HFF-Myc (cell line): ENCODE results near the gene GRB10.

Experiments used
- DNase-seq: peaks from one replicate; pipeline ENCODE4 v3.0.0-alpha.2; 2011; ENCODE audit warnings: low read depth; ENCODE audit errors: extremely low read depth
- H3K4me3 ChIP-seq: replicated peaks from 2 replicates; pipeline ENCODE4 v1.5.1; 2011; ENCODE audit warnings: low read depth, mild to moderate bottlenecking, control low read depth, low read length
- CTCF ChIP-seq: IDR thresholded peaks from 2 replicates; pipeline ENCODE4 v1.5.1; 2012; ENCODE audit warnings: mild to moderate bottlenecking, low read depth, low read length, control low read depth; ENCODE audit errors: missing control alignments

GRB10 gene

DNA sequence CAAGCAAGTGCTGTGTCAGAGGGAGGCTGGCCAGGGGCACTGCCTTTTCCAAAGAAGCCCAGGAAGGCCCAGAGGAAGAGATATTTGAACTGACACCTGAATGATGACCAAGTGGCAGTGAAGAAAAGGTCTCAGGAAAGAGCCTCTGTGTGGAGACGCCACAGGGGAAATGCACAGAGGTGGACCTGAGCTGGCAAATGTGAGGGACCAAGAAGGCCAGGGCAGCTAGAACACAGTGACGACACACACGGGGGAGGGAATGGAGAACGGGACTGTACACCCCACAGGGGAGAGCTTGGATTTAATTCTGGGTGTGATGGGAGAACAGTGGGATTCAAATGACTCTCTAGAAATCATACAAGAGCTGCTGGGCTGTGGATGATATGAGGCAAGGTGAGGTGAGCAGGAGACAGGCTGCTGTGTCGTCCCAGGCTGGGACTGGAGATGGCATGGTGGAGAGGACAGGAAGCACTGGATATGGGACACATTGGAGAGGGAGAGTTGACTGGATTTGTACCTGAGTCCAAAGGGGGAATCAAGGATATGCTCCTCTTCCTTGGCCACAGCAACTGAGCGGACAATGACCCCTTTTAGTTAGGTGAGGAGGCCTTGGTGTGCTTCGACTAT lies 133.3 kb downstream of the GRB10 start:
- no peak for TF ChIP-seq CTCF
- no peak overlapping the region for H3K4me3 ChIP-seq
- no peak for DNase-seq

- no peak for DNase-seq
- no peak for TF ChIP-seq CTCF
- H3K4me3 ChIP-seq = no peak overlapping the region
Measured at GRCh38 chr7:50648570-50649169, 134.0 kb downstream of the GRB10 start.

GRCh38 chr7:50648076-50648475 lies 134.6 kb downstream of the GRB10 start:
- no peak overlapping the region for H3K4me3 ChIP-seq
- no peak for DNase-seq
- no peak for TF ChIP-seq CTCF

DNA sequence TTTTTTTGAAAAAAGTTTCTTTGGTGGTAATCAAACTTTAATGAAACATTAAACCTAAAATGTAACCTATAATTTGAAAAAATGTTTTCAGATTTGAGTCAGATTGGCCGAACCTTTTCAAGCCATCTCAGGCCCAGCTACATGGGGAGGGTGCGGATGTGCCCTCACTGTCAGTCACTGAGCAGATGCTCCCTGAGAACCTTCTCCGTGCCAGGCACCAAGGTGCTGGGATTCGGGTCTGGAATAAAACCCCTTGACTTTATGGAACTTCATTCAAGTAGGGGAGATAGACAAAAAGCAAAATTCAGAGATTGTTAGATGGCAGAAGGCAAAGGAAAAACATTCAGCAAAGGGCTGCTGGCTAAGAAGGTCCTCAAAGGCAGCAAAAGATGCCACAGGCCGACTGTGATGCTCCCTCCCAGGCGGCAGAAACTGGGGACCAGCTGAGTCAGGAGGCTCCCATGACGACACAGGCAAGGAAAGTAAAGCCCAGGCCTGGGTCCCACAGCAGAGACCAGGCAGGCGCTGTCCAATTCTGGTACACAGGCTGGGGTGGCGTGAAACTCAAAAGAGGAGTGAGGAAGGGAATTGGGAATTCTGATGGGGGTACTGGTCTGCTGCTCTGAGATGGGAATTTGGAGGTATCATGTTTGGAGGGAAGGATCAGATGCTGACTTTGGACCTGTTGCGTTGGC lies 135.3 kb downstream of the GRB10 start:
- TF ChIP-seq CTCF = no peak
- H3K4me3 ChIP-seq = no peak overlapping the region
- no peak for DNase-seq

GRCh38 chr7:50646069-50646468 lies 136.6 kb downstream of the GRB10 start:
- DNase-seq = no peak
- H3K4me3 ChIP-seq = no peak overlapping the region
- no peak for TF ChIP-seq CTCF

GRCh38 chr7:50645186-50645585 lies 137.5 kb downstream of the GRB10 start:
- H3K4me3 ChIP-seq = no peak overlapping the region
- no peak for TF ChIP-seq CTCF
- no peak for DNase-seq
